NCI-H2196 (cell line): ENCODE measurements around the gene BANP.
"Not testable (repeated sequence)": the region's sequence is repeated elsewhere in the genome, so short reads cannot be mapped to it uniquely, and the experiment has no call there.

Source experiments
- DNase-seq: peaks from one replicate; lab custom pipeline; 2025; ENCODE audit not compliant: unreplicated experiment; lab: John Stamatoyannopoulos, UW

BANP gene

DNA sequence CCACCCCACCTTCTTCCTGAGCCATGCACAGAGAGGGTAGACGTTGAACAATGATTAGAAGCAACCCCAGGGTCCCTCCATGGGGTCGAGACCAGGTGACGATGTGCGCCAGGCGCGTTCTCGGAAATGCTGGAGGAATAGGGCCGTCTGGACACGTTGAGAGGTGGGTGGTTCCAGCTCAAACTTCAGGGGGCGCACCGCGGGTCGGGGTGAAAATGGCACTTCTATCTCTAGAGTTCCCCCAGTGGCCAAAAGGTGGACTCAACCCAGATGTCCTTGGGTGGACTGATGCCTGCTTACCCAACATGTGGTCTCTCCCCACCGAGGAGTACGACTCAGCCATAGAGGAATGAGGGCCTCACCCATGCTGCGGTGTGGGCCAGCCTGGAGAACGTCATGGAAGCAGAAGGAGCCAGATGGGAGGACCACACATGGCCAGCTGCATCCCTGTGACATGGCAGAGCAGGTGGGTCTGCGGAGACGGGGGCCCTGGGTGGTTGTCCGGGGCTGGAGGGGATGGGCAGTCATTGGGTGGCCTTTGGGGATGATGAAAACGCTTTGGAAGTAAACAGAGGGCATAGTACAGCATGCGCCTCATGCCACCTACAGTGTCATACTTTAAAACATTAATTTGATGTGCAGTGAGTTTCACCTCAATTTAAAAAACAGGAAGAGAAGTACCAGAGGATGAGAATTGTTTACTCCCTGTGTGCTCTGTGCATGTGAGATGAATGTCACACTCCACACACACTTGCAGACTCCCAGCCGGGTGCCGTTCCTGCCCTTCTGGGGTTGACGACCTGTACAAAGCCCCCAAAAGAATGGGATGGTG is 147.7 kb downstream of the BANP start:
- not testable (repeated sequence) for DNase-seq

DNA sequence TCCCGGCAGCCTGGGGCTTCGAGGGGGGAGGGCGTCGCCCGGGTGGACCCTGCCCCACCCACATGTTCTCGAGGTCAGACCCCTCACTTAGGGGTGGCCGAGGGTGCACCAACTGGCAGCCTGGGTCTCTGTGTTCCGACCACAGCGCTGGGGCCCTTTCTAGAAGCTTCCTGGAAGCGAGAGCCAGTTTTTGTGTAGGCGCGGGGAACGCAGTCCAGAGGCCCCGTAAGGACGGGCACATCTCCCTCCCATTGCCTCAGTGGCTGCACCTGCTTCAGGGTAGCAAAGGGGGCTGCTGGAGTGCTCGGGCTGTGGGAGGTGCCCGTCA is 148.3 kb downstream of the BANP start:
- DNase-seq: no peak

DNA sequence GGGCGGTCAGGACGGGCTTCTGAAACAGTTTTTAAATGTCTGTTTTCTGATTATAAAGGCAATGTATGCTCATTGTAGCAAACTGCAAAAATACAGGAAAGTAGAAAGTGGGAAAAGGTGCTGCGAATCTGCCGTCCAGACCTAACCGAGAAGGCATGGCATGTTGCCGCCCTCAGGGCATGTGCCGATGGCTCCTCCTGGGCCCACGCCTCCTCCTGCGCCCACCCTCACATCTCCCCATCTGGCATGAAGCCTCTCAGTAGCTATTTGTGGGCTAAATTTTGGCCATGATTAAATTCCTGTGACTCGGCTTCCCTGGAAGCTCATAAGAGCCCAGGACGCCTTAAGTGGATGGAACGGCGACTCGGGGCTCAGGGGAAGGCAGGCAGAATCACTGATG is 148.7 kb downstream of the BANP start:
- not testable (repeated sequence) for DNase-seq

DNA sequence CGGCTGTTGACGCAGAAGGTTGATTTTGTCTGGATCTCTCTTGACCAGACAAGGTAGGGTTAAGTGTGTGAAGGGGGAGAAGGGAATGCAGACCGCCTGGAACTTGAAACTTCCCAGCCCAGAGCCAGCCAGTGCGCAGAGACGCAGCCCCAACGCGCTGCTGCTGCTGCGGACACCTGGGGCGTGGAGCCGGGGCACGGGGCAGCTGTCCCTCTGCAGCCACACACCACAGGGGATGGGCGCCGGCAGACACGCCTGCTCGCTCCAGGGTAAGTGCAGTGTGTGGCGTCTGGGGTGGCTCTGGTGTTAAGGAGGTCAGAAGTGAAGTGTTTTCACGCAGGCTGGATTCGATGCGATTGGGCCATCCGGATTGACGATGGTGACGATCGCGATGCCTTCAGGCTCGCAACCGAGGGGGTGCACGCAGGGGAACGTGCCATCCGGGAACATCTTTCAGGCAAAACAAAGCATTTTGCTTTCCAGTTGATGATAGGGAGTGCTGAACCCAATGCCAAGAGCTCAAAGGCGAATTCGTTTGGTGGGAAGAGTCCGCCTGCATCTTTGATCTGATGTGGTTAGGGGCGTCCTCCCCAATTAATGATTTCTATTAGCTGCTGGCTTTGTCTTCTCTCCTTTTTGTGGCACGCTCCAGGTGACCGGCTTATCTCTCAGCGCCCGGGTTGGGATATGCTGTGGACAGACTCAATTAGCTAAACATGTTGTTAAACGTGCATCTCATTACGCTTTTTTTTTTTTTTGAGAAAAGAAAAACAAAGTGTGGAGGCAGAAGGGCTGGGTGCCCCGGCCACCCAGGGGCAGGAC is 149.8 kb downstream of the BANP start:
- not testable (repeated sequence) for DNase-seq

DNA sequence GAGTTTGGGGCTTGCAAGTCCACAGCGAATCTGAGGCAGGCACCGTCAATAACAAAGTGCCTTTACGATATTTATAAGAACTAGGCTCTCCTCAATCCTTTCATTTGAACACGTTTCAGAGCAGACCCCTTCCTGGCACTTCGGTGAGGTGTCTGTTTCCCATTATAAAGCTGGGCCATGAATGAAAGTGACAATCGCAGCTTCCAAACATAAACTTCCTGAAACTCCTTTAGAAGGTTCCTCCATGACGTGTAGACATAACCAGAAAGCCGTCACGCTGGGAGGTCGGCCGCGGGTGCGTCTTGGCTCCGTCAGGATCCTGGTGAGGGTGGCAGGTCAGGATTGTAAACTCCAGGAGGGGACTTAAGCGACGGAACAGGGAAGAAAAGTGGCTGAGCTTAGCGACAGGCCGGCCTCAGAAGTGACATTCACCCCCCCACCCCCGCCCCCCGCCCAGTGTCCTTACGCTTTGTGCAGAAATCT is 150.4 kb downstream of the BANP start:
- not testable (repeated sequence) for DNase-seq

DNA sequence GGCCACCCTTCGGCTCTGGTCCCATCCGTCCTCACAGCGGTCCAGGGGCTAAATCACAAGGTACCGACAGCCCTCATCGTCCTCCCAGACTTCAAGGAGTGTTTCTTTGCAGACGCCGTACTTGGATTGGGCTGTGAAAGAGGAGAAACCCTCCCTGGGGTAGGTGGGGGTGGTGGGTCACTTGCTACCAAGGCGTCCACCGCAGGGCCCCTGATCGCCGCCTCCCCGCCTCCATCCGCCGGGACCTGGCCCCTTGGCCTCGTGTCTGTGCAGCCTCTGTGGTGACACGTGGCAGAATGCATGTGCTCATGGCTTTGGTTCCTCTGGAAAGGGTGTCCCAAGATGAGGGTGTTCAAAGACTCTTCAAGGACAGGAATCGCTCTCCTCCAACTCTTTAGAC is 151.4 kb downstream of the BANP start:
- no peak for DNase-seq

DNA sequence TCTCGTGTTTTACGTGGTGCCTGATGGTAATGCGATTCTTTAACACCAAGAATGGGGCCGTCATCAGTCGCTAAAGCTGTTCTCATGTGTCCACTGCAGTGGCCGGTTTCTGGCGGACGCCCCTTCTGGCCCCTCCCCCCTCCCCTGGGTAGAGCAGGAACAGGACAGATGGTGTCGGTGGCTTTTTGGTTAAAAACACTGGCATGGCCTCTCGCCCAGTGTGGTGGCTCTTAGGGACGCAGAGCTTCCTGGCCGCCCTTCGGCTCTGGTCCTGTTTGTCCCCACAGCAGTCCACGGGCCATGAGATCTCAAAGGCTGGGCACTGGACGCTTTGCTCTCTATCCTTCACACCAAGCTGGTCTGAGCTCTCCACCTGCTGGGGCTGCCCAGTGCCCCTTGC is 151.8 kb downstream of the BANP start:
- DNase-seq: no peak

DNA sequence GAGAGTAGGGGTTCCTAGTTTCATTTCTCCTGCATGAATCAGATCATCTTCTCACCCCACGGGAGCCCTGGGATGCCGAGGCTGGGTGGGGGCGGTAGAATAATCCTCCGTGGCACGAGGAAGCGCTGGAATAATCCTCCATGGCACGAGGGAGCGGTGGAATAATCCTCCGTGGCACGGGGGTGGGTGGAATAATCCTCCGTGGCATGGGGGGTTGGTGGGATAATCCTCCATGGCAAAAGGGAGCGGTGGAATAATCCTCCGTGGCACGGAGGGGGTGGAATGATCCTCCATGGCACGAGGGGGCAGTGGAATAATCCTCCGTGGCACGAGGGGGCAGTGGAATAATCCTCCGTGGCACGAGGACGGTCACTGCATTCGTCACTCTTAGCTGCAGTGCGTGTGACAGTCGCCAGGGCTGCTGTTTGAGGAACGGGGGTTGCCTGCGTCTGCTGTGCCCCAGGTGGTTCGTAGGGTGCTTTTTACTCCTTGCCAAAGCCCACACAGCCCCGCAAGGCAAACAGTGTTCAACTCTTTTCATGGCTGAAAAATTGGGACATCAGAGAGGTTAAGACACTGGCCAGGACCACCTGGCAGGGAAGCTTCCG is 152.5 kb downstream of the BANP start:
- DNase-seq: no peak

DNA sequence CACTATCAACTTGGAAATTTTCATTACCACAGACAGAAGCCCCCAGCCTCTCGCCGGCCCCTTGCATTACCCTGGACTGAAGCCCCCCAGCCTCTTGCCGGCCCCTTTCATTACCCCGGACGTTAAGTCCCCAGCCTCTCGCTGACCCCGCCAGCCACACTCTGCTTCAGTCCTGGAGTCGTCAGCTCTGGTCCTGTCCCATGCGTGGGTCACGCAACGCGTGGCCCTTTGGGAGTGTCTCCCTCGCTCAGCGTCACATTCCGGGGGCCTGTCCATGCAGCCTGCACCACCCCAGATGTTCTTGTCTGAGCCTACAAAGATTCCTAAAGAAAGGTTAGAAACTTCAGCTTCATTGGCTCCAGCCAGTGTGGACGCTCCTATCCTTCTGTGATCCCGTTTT is 153.1 kb downstream of the BANP start:
- not testable (repeated sequence) for DNase-seq

DNA sequence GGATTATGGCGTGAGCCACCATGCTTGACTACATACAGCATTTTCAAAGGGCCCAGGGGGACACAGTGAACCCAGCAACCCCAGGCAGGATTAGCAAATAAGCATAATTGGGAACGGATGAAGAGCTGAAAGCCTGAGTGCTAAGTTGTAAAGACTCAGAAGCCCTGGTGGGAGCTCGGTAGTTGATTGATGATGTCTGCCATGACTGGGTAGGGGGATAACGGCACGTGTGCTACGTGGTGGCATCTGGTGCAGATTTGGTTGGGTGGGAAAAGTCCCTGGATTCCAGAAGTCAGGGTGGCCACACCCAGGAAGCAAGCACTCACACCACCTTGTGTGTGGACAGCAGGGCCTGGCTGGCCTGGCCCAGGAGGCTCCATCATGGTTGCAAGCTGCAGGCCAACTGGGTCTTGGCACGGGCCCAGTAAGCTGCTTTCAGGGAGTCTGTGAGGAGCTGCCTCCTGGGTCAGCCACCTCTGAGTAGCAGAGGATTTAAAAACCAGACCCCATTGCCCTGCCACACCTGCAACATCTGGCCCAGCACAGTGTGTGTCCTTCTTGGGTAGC is 154.4 kb downstream of the BANP start:
- DNase-seq: not testable (repeated sequence)

DNA sequence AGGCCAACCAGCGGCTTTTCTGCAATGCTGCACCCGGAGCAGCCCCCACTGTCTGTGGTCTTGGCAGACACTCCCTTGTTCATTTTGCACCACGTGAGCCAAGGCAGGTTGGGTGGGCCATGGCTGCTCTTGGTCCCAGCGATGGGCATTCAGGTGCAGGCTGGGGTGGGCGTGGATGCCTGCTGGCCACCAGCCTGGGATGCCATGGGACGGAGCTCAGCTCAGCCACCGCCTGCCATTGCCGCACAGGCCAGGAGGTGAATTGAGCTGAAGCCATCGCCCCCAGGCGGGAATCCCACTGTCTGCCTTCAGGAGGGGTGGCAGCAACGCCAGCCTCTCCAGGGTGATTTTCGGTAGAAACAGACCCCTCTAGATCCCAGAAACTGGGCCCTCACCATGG is 155.3 kb downstream of the BANP start:
- DNase-seq: not testable (repeated sequence)

DNA sequence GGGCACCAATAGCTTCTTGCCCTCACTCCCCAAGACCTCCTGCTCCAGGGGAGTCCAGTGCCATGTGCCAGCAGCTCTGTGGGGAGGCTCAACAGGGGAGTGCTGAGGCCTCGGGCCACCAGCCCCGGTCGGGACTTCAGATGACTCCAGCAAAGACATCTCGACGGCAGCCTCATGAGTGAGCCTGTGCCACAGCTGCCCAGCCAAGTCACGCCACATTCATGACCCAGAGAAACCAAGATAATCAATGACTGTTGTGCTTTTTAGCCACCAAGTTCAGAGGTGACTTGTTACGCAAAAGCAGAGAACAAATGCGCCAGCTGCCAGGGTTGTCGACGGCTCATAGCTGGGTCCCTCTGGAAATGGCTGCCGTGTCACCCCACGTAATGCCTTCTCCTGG is 157.5 kb downstream of the BANP start:
- DNase-seq: no peak

DNA sequence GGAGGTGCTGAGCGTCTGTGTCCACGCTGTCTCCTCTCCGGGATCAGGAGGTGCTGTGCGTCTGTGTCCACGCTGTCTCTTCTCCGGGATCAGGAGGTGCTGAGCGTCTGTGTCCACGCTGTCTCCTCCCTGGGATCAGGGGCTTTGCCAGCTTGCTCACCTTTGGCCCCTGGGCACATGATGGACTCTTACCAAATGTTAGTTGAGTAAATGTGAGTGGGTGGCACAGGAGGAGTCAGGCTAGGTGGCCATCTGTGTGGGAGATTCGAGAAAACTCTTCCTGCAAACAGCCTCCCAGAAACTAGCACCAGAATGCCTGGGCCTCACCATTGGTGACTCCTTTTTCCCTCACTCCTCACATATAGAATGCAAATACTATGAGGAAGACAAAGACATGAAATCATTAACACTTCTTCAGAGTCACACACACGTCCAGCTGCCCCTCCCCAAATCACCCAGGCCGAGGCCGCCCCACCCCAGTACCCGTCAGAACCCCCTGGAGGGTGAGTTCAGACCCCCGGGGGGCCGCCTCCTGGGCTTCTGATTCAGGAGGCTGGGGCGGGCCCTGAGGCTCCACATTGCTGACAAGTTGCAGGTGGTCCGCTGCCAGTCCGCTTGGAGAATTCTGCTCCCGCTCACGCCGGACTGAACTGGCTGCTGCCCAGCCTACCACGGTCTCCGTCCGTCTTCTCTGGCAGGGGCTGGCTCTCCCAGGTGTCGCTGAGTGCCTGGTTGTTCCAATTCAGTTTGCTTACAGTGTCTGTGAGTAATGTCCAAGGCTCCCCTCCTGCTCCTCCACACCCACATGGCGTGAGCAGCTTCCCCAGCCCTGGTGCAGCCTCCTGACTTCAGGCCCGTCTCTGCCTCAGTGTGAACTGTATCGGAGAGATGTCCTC is 158.7 kb downstream of the BANP start:
- not testable (repeated sequence) for DNase-seq

DNA sequence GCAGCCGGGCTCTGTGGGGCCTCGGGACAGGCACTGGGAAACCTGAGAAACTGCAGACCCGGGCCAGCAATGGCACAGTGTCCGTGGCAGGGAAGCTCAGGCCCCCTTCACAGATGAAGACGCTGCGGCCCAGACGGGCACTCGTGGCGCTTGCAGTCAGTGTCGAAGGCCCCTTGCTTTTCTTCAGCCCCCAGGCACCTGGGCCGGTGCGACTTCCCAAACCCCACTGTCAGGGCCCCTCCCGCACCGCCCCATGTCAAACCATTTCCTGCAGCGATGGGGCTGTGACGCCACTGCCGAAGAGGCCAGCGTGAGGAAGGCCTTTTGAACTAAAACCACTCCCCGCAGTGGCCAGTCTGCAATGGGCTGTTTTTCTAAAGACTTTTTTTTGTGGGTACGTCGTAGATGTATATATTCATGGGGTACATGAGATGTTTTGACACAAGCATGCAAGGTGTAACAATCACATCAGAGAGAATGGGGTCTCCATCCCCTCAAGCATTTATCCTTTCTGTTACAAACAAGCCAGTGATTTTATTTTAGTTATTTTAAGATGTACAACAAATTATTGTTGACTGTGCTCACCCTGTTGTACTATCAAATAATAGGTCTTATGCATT is 159.8 kb downstream of the BANP start:
- not testable (repeated sequence) for DNase-seq

DNA sequence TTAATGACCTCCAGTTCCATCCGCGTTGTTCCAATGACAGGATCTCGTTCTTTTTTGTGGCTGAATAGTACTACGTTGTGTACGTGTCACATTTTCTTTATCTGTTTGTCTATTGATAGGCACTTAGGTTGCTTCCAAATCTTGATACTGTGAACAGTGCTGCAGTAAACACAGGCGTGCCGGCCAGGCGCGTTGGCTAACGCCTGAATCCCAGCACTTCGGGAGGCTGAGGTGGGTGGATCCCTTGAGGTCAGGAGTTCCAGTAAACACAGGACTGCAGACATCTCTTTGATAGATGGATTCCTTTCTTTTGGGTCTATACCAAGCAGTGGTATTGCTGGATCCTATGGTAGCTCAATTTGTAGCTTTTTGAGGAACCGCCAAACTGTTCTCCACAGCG is 160.7 kb downstream of the BANP start:
- not testable (repeated sequence) for DNase-seq

DNA sequence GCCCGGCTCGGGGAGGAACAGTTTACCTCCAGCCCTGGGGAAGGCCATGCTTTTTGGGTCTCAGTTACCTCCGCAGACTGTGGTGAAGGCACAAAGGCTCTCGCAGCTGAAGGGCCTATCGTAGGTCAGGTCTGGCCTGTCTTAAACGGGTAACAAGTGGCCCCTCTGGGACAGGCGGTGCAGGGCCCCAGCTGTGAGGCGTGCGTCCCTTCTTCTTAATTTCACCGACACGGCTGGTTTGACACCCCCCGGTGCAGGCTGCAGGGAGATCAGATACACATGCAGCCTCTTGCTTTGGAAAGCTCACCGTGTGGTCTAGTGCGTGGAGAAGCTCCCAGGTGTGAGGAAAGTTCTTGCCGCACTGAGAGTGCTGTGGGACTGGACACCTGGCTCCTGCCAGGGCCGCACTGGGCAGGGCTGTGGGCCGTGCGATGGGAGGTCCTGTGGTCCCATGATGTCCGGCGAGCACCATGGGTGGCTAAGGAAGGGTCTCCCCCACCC is 162.4 kb downstream of the BANP start:
- DNase-seq: no peak

DNA sequence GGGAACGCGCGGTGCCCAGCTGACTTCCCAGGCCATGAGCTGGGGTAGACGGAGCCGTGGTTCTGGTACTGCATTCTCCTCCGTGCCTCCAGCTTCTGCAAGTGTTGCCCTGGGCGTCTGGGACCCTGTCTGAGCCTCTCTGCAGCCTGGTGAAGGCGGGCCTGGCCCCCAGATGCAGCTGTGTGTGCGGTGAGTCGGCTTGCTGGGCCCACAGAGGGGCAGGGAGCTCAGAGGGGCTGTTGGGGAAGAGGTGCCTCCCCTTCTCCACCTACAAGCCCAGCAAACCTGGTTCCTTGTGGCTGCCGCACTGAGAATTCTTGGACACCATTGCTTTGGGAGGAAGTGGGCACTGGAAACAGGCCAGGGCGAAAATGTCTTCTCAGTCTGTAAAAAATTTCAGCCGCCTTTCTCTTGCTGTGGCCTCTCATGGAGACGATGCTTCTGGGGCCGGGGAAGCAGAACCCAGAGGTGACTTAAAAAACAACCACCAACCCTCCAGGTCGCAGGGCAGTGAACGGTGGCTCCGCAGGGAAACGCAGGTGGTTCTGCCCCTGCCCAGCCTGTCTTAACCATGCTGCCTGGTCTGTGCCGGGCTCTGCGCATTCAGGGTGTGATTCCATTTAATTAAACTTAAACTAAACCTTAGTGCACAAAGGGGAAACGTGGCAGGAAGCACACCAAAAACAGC is 163.5 kb downstream of the BANP start:
- not testable (repeated sequence) for DNase-seq

DNA sequence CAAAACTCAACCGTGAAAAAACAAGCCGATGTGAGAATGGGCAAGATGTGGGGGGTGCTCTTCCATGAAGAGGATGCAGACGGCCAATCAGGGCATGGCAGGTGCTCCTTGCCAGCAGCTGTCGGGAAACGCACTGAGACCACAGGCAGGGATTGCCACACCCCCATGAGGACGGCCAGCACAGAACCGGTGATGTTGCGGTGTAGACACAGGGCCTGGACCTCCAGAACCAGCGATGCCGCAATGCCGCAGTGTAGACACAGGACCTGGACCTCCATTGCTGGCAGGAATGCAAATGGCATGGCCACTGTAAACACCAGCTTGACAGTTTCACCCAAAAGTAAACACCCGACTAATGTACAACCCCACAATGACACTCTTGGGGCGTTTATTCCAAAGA is 164.9 kb downstream of the BANP start:
- DNase-seq: no peak

DNA sequence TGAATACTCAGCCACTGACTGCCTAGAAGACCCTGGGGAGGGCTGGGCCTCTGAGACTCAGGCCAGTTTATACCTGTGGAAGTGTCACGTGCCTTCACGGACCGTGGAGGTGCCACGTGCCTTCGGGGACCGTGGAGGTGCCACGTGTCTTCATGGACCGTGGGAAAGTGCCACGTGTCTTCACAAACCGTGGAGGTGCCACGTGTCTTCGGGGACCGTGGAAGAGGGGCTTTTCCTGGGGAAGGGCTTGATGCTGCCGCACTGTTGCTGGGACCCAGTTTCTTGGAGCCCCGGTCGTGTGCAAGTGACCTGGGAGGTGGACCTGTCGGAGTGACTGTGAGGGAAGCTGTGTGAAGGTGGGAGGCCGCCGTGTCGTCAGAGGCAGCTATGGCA is 166.2 kb downstream of the BANP start:
- no peak for DNase-seq
